HL-60 (cell line): ENCODE results near the gene METRNL.

Source experiments
- REST ChIP-seq: IDR thresholded peaks from 2 replicates; pipeline ENCODE4 v1.6.1; 2012; ENCODE audit warnings: low read depth; ENCODE audit not compliant: insufficient replicate concordance
- TF ChIP-seq, protein P1 (sequence below): IDR thresholded peaks from one replicate; pipeline ENCODE4 v1.5.1; 2011; ENCODE audit warnings: low read length, control low read depth, inconsistent platforms; ENCODE audit not compliant: insufficient read depth

DNA sequence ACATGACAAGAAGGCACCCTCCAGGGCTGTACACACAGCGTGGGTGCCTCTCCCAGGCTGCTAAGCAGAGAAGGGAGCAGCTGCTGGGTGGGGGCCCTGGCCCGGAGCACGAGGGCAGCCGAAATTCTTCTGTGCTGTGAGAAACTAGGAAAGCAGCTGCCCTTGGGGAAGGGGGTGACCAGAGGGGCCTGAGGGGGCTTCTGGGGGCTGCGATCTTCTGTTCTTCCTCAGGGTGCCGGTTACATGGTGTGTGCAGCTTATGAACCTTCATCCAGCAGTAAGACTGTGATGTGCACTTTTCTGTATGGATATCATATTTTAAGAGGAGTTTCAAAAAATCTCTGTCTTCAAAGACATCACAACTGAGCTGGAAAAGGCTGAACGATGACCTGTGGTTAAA lies 43.2 kb upstream of the METRNL start:
- TF ChIP-seq REST = no peak
- TF ChIP-seq, protein P1, sequence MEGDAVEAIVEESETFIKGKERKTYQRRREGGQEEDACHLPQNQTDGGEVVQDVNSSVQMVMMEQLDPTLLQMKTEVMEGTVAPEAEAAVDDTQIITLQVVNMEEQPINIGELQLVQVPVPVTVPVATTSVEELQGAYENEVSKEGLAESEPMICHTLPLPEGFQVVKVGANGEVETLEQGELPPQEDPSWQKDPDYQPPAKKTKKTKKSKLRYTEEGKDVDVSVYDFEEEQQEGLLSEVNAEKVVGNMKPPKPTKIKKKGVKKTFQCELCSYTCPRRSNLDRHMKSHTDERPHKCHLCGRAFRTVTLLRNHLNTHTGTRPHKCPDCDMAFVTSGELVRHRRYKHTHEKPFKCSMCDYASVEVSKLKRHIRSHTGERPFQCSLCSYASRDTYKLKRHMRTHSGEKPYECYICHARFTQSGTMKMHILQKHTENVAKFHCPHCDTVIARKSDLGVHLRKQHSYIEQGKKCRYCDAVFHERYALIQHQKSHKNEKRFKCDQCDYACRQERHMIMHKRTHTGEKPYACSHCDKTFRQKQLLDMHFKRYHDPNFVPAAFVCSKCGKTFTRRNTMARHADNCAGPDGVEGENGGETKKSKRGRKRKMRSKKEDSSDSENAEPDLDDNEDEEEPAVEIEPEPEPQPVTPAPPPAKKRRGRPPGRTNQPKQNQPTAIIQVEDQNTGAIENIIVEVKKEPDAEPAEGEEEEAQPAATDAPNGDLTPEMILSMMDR = no peak
